ENCODE results near the gene USP7.
"Not testable (repeated sequence)": the region's sequence is repeated elsewhere in the genome, so short reads cannot be mapped to it uniquely, and the experiment has no call there.

Gene USP7

DNA sequence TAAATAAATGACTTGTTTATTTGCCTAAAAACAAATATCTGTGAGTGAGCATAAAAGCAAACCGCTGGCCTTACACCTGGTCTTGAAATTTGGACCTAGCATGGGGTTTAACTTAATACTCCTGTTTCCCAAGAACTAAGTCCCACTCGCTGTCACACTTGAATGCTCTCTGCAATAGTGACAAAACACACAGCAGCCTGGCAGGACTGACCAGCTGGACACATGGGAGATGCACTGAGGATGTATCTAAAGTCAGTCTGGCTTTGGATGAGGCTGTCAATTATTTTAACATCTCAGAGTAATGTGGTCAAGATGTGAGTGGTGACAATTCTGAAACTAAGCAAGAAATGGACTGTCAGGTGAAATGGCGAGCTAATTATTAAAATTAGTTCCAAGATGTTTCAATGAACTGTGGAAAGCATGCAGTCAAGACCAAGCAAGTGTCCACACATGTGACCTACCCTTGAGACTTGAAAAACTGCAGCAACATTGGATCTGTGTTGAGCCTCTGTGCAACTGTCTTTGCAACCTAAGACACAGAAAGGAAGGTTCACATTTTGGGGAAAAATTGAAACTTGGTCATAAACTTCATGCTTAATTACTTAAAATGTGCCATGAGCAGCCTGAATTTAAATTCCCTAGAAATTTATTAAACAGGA, 64.9 kb downstream of the USP7 start:
- no peak for DNase-seq

- no peak for DNase-seq
These were observed 68.9 kb downstream of the USP7 start for GRCh38 chr16:8894736-8895334.

GRCh38 chr16:8893976-8894690, 69.6 kb downstream of the USP7 start:
- no peak for DNase-seq

DNA sequence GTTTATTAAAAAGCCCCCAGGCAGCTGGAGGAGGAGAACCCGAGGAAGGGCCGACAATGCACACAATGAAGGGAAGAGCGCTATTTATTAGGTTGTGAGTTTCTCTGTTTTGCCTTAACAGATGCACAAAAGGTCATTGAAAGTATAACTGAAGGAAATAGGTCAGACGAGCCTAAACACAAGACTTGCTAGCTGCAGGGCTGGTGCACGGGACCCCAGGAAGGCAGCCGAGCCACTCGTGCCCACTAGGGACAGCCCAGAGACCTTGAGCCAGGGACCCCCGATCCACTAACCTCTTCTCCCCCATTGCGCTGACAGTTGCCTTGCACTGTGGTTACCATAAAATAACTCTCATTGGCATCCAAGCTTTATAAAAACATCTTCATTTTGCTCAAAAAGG, 70.3 kb downstream of the USP7 start:
- no peak for DNase-seq

DNA sequence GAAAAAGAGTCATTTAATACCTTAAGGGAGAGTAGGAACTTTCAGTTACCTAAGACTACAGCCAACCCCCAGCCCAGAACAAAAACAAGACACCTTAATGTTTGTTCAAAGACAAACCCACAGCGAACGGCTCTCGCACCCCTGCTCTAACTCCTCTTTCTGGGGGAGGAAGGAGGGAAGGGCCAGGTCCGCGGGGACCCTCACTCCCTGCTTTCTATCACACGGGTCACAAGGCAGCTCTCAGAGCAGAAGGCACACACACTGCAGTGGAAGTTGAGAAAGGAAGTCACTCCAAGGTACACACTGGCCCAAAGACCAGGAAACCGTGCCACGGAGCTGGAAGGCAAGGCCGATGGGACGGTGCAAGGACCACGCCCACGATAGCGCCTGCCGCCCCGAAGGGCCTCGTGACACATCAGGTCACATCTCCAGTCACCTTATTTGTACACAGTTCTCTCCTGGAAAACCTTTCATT, 71.6 kb downstream of the USP7 start:
- DNase-seq, result no peak

GRCh38 chr16:8890549-8890921, 73.2 kb downstream of the USP7 start:
- DNase-seq, result no peak

- DNase-seq, result no peak
These were observed 73.7 kb downstream of the USP7 start for GRCh38 chr16:8889893-8890548.

DNA sequence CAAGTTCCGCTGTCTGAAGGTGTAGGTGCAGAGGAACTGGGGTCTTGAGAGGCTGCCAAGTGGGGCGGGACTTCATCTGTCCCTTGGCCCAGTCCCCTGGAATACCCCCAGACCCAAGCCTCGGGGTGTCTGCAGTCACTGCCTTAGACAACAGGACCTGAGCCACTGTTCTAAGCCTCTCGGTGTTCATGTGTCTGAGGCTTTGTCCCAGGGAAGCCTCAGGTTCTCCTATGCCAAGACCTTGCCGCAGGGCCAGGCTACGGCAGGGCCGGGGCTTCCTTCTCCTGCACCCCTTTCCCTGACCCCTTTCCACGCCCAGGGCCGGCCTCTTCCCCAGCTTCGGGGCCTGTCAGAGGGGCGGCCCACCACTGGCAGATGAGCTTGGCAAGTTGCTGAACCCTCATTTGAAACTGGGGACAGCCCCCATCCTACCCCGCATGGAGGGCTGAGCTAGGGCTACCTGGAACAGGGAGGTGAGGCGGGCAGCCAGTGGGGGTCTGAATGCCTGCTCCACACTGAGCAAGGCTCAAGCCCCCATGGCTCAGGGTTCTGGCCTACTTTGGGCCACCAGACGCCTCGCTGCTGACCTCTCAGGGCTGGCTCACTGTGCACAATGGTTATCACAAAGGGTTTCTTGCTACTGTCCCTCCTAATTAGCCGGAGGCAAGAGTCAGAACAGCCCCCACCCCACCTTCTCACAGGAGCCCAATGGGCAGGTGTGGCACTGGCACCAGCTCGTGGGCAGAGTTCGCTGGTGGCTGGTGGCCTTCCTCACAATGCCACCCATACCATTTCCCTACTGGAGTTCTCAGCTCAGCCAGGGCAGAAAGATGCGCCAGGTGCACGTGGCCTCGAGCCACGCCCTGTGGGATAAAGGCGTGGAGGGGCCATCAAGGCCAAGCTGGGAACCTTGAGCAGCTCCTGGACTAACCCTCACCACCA, 74.5 kb downstream of the USP7 start:
- no peak for DNase-seq

- no peak for DNase-seq
These were observed 75.7 kb downstream of the USP7 start for GRCh38 chr16:8887952-8888560.

DNA sequence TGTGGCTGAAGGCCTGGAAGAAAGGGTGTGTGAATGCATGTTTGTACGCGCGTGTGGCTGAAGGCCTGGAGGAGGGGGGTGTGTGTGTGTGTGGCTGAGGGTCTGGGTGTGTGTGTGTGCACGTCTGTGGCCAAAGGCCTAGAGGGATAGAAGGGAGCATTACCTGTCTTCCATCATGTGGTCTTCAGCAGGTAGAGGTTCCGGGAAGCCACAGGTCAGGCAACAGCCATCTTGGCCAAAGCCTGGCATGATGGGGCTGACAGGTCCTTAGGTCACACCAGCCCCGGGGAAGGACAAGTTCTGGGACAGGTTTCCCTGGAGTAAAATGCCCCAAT, 76.3 kb downstream of the USP7 start:
- no peak for DNase-seq

- DNase-seq, result no peak
These were observed 76.9 kb downstream of the USP7 start for GRCh38 chr16:8886593-8887430.

DNA sequence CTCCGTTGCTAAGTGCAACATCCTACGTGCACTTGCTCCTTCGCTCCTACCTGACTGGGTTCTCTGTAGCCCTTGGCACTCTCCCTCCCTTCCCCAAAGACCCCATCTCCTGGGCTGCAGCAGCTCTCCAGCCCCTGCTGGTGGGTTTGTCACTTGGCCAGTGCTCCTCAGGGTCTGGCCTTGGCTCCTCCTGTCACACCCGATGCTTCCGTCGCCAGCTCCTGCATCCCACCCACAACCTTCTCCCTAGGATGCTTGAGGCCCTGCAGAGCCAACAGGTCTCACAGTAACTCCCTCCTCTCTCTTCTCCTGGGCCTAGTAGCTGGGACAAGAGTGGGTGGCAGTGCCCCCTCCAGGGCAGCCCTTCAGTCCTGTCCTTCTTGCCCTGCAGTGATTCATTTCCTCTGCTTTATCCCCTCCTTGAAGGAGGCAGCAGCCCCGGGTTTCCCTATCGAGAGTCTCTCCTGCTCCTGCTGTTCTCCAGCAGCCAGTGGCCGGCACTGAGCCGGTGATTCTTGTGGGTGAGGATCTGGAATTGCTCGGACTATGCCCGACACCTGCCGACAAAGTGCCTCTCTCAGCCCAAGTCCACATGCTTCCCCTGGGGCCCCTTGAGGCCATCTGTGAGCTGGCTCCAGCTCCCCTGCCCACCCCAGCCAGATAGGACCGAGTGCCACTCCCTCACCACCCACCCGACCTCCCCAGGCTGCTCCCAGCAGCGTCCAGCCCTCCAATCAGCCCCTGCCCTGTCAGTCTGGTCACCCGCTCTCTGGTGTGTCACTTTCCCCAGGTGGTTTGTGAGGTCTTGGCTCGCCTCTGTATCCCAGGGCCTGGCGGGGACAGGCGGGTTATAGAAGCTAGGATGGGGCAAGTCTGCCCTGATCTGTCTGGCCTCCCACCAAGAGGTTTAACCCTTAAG, 77.8 kb downstream of the USP7 start:
- DNase-seq, result no peak

DNA sequence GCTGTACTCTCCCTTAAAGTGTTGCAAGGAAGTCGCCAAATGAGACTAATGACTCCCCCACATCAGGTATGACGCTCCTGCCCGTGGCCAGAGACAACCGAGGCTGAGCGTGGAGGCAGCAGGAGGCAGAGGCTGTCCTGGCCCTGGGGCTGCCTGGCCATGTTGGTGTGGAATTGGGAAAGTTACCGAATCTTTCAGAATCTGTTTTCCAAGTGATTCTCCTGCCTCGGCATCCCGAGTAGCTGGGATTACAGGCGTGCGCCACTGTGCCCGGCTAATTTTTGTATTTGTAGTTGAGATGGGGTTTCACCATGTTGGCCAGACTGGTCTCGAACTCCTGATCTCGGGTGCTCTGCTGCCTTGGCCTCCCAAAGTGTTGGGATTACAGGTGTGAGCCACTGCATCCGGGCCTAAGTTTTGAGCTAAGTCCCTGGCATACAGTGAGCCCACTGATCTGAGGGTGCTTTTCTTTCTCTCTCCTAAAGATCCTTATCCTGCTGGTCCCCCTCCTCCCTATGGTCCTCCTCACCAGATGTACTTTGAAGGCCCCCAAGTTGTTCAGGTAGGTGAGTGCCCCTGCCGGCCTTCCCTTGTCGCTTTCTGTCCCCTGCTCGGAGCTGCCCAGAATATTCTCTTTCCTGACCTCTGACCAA, 80.9 kb downstream of the USP7 start:
- DNase-seq, result no peak

DNA sequence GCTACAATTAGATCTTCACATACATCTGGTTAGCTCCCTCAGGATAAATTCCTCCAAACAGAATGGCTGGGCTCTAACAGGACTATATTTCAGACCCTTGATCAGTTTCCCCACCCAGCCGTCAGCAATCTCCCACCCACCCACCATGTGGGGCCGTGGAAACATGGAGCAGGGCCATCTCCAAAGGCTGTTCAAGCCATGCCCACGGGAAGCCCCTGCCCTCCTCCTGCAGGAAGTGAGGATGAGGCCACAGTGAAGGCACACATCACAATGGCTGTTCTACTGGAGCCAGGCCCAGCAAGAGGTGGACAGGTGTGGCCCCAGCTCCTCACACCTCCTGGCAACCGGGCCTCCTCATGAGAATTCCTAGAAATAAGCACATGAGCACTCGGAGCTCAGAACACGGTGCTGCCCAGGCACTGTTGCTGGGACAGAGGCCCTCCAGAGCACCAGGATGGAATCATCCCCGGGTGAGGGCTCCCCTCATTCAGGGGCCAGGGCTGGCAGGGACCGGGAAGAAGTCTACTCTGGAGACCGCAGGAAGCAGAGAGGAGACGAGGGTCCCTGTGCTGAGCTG, 81.6 kb downstream of the USP7 start, which contains the start of gene LITAFD:
Gene LITAFD, plus strand, starts transcription at position 311 of the 577 bp plus-strand sequence. CDS start 2,005 bp downstream, outside the sequence.
- DNase-seq, result no peak

GRCh38 chr16:8880839-8881510, 82.7 kb downstream of the USP7 start:
- no peak for DNase-seq

GRCh38 chr16:8878523-8878911, 85.2 kb downstream of the USP7 start:
- DNase-seq, result no peak

- no peak for DNase-seq
These were observed 85.7 kb downstream of the USP7 start for GRCh38 chr16:8877894-8878522.

DNA sequence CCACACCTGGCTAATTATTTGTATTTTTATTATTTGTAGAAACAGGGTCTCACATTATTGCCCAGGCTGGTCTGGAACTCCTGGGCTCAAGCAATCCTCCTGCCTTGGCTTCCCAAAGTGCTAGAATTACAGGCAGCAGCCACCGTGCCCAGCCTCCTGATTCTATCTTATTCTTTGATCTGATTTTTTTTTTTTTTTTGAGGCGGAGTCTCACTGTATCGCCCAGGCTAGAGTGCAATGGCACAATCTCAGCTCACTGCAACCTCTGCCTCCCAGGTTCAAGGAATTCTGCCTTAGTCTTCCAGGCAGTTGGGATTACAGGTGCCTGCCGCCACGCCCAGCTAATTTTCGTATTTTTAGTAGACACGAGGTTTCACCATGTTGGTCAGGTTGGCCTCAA, 88.4 kb downstream of the USP7 start:
- not testable (repeated sequence) for DNase-seq
